ENCODE data around the gene ZNF560. TPM values are rescaled to one million over a fixed set of nuclear protein-coding genes. Genes with fewer than 3 reads are reported as not detected.

Gene ZNF560
- total RNA-seq, 1 experiment from 2014 or later, result not detected

Other genes starting within 250 kb of the ZNF560 start
- not detected in 2 replicates for gene OR7E24, start 247.7 kb downstream of the ZNF560 start, total RNA-seq (2014; rRNA removed; shearing (Covaris generic))
- gene ZNF699, start 188.8 kb downstream of the ZNF560 start, total RNA-seq (2014; rRNA removed; shearing (Covaris generic)), result 3.6 and 4.7 TPM in 2 replicates
- gene ZNF559, start 174.4 kb downstream of the ZNF560 start, total RNA-seq (2014; rRNA removed; shearing (Covaris generic)), result 6.1 and 15.1 TPM in 2 replicates
- gene ZNF177, start 135.6 kb downstream of the ZNF560 start, total RNA-seq (2014; rRNA removed; shearing (Covaris generic)), result 1.00 and 1.4 TPM in 2 replicates
- 6.2 and 9.8 TPM in 2 replicates for gene ZNF266, start 63.0 kb downstream of the ZNF560 start, total RNA-seq (2014; rRNA removed; shearing (Covaris generic))
- 20.0 and 25.2 TPM in 2 replicates for gene ZNF426, start 40.0 kb upstream of the ZNF560 start, total RNA-seq (2014; rRNA removed; shearing (Covaris generic))
- 53.8 and 85.3 TPM in 2 replicates for gene ZNF121, start 85.9 kb upstream of the ZNF560 start, total RNA-seq (2014; rRNA removed; shearing (Covaris generic))
- gene ZNF561, start 122.6 kb upstream of the ZNF560 start, total RNA-seq (2014; rRNA removed; shearing (Covaris generic)), result 42.7 and 49.3 TPM in 2 replicates
- gene ZNF562, start 176.5 kb upstream of the ZNF560 start, total RNA-seq (2014; rRNA removed; shearing (Covaris generic)), result 21.2 and 21.3 TPM in 2 replicates

All from H7 (cell line).